Calu3 (cell line): ENCODE results near the gene LYAR. TPM values are rescaled to one million over a fixed set of nuclear protein-coding genes. Genes with fewer than 3 reads are reported as not detected.

Source experiments
- BruUV-seq: library from RNA; stranded (reverse); fragments of 400-500 nt; replicated peaks from 2 replicates; lab custom pipeline; 2021; lab: Mats Ljungman, UMichigan
- CTCF ChIA-PET: fragments of 300-600 bp; sonication (Branson Sonifier 250); formaldehyde crosslinking; loops from one replicate; lab custom pipeline; 2022; ENCODE audit warnings: antibody characterized with exemption; lab: Charles Lee
- DNase-seq: peaks from one replicate; pipeline ENCODE4 v3.0.0; 2022
- H3K27ac Mint-ChIP-seq: one replicate; pipeline ENCODE4 v1.8.0; 2022; ENCODE audit warnings: mixed read lengths; ENCODE audit not compliant: unreplicated experiment
- H3K27me3 Mint-ChIP-seq: one replicate; pipeline ENCODE4 v1.8.0; 2022; ENCODE audit warnings: mixed read lengths; ENCODE audit not compliant: unreplicated experiment
- H3K36me3 Mint-ChIP-seq: one replicate; pipeline ENCODE4 v1.8.0; 2022; ENCODE audit warnings: mild to moderate bottlenecking, moderate library complexity, mixed read lengths; ENCODE audit not compliant: insufficient read depth, unreplicated experiment
- H3K4me1 Mint-ChIP-seq: one replicate; pipeline ENCODE4 v1.8.0; 2022; ENCODE audit warnings: mild to moderate bottlenecking, low read depth, mixed read lengths; ENCODE audit not compliant: unreplicated experiment
- H3K4me3 Mint-ChIP-seq: one replicate; pipeline ENCODE4 v1.8.0; 2022; ENCODE audit warnings: mild to moderate bottlenecking, low read depth, moderate library complexity, mixed read lengths; ENCODE audit not compliant: unreplicated experiment
- H3K9me3 Mint-ChIP-seq: one replicate; pipeline ENCODE4 v1.8.0; 2022; ENCODE audit warnings: low read depth, mixed read lengths; ENCODE audit not compliant: unreplicated experiment
- intact Hi-C: fragments of 100-400 bp; cut with micrococcal nuclease; formaldehyde crosslinking; loops from one replicate; pipeline ENCODE4 v1.10.0; 2022; ENCODE audit not compliant: unreplicated experiment
- total RNA-seq: library from RNA; stranded (reverse); gene quantifications from 2 replicates; pipeline ENCODE4 v1.2.3, GENCODE V29; 2022
- TF ChIP-seq, protein P1 (sequence below): fragments of 200-600 bp; IDR thresholded peaks from one replicate; pipeline ENCODE4 v1.8.0; 2022; ENCODE audit warnings: antibody characterized with exemption; ENCODE audit not compliant: unreplicated experiment

LYAR gene
- total RNA-seq, 1 experiment from 2014 or later: 19.1 TPM

- peak overlapping the region; percentile 58 for H3K27ac Mint-ChIP-seq
- peaks cover 27% of the 10 kb centered on the region for H3K36me3 Mint-ChIP-seq
- BruUV-seq: TSS peak; percentile 68
- CTCF ChIA-PET: no interaction called here
- no peaks in the 10 kb centered on the region for H3K27me3 Mint-ChIP-seq
- TF ChIP-seq, protein P1, sequence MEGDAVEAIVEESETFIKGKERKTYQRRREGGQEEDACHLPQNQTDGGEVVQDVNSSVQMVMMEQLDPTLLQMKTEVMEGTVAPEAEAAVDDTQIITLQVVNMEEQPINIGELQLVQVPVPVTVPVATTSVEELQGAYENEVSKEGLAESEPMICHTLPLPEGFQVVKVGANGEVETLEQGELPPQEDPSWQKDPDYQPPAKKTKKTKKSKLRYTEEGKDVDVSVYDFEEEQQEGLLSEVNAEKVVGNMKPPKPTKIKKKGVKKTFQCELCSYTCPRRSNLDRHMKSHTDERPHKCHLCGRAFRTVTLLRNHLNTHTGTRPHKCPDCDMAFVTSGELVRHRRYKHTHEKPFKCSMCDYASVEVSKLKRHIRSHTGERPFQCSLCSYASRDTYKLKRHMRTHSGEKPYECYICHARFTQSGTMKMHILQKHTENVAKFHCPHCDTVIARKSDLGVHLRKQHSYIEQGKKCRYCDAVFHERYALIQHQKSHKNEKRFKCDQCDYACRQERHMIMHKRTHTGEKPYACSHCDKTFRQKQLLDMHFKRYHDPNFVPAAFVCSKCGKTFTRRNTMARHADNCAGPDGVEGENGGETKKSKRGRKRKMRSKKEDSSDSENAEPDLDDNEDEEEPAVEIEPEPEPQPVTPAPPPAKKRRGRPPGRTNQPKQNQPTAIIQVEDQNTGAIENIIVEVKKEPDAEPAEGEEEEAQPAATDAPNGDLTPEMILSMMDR: no peak
- peak; percentile 9 for DNase-seq
- H3K4me3 Mint-ChIP-seq: peak overlapping the region; percentile 98
- no peaks in the 10 kb centered on the region for H3K9me3 Mint-ChIP-seq
- intact Hi-C loops: no loop called here
- peaks cover 16% of the 10 kb centered on the region for H3K4me1 Mint-ChIP-seq
These were observed 385 bp downstream of the LYAR start for GRCh38 chr4:4289597-4289940.

DNA sequence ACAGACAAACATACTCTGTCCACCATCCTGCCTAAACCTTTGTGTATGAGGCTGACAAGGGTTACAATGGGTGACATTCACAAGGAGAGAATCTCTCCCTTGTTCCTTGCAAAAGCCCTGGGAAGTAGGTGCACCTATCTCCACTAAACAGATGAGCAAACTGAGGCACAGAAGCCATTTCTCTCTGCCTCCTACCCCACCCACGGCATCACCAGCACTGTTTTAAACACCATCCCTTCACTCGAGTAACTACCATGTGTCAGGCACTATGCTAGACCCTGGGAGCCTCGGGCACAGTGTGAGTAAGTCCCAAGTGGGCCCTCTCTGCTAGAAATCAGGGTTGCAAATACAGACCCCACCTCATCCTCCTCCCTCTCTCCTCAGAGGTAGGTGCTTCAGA, 899 bp downstream of the LYAR start:
- Mint-ChIP-seq H3K36me3 (peaks cover 27% of the 10 kb centered on the region), H3K4me1 (peaks cover 16% of the 10 kb centered on the region), H3K9me3 (no peaks in the 10 kb centered on the region), H3K4me3 (peak overlapping the region; percentile 98), H3K27ac (peak overlapping the region; percentile 58), H3K27me3 (no peaks in the 10 kb centered on the region)
- CTCF ChIA-PET: no interaction called here
- intact Hi-C loops: no loop called here
- DNase-seq: no peak
- BruUV-seq: no TSS peak
- TF ChIP-seq, protein P1: no peak

DNA sequence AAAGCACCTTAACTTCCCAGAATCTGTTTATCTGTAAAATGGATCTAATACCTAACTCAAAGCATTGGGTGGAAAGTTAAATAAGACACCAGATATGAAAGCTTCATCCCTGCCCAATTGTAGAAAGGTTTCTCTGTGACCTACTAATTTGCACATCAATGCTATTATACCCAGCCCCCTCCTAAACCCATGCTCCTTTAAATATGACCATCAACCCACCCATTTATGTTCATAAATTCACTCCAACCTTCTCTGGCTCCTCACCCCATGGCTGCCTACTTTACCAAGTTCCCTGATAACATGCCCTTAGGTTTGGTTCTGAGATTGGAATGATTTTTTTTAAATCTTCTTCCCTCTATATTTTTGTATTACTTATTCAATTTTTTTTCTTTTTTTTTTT, 1.9 kb downstream of the LYAR start:
- TF ChIP-seq, protein P1: no peak
- BruUV-seq: no TSS peak
- H3K9me3 Mint-ChIP-seq: no peaks in the 10 kb centered on the region
- no peak overlapping the region for H3K4me3 Mint-ChIP-seq
- peaks cover 27% of the 10 kb centered on the region for H3K36me3 Mint-ChIP-seq
- intact Hi-C loops: no loop called here
- DNase-seq: no peak
- H3K27ac Mint-ChIP-seq: no peak overlapping the region
- CTCF ChIA-PET: no interaction called here
- H3K4me1 Mint-ChIP-seq: peaks cover 16% of the 10 kb centered on the region
- H3K27me3 Mint-ChIP-seq: no peaks in the 10 kb centered on the region

GRCh38 chr4:4284827-4285618, 4.9 kb downstream of the LYAR start:
- peak; percentile 1 for DNase-seq
- BruUV-seq: no TSS peak
- CTCF ChIA-PET: no interaction called here
- H3K9me3 Mint-ChIP-seq: no peaks in the 10 kb centered on the region
- no peak overlapping the region for H3K4me3 Mint-ChIP-seq
- H3K27me3 Mint-ChIP-seq: no peaks in the 10 kb centered on the region
- intact Hi-C loops: no loop called here
- H3K27ac Mint-ChIP-seq: no peak overlapping the region
- TF ChIP-seq, protein P1: no peak
- H3K4me1 Mint-ChIP-seq: peaks cover 16% of the 10 kb centered on the region
- peaks cover 15% of the 10 kb centered on the region for H3K36me3 Mint-ChIP-seq
